ENCODE results near the gene COL6A2.

DNA sequence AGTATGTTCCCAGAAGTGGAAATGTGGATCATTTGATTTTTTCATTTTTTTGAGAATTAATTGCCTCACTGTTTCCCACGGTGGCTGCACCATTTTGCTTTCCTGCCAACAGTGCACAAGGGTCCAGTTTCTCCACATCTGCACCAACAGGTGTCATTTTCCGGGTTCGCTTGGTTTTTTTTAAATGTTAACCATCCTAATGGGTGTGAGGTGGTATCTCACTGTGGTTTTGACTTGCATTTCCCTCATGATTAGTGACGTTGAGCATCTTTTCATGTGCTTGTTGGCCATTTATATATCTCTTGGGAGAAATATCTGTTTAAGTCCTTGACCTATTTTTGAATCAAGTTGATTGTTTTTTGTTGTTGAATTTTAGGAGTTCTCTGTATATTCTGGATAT is 3.0 kb downstream of the COL6A2 start:
- TF ChIP-seq, protein P1, sequence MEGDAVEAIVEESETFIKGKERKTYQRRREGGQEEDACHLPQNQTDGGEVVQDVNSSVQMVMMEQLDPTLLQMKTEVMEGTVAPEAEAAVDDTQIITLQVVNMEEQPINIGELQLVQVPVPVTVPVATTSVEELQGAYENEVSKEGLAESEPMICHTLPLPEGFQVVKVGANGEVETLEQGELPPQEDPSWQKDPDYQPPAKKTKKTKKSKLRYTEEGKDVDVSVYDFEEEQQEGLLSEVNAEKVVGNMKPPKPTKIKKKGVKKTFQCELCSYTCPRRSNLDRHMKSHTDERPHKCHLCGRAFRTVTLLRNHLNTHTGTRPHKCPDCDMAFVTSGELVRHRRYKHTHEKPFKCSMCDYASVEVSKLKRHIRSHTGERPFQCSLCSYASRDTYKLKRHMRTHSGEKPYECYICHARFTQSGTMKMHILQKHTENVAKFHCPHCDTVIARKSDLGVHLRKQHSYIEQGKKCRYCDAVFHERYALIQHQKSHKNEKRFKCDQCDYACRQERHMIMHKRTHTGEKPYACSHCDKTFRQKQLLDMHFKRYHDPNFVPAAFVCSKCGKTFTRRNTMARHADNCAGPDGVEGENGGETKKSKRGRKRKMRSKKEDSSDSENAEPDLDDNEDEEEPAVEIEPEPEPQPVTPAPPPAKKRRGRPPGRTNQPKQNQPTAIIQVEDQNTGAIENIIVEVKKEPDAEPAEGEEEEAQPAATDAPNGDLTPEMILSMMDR (IDR thresholded peaks at IDR 0.05), result no peak
- TF ChIP-seq POLR2A (IDR thresholded peaks at IDR 0.05), result no peak

Data from right lobe of liver (tissue), 4 donors.